ENCODE data around the gene SPTLC3. TPM values are rescaled to one million over a fixed set of nuclear protein-coding genes. Genes with fewer than 3 reads are reported as not detected.
A peak's percentile ranks its signal among the peaks of the same experiment; 100 is the strongest.

The SPTLC3 gene
- total and polyA plus RNA-seq, 2 of the 13 experiments (the other 11 are each of a cell fraction or from before 2014, with no cell fraction given) = 20.5 to 95.6 TPM

DNA sequence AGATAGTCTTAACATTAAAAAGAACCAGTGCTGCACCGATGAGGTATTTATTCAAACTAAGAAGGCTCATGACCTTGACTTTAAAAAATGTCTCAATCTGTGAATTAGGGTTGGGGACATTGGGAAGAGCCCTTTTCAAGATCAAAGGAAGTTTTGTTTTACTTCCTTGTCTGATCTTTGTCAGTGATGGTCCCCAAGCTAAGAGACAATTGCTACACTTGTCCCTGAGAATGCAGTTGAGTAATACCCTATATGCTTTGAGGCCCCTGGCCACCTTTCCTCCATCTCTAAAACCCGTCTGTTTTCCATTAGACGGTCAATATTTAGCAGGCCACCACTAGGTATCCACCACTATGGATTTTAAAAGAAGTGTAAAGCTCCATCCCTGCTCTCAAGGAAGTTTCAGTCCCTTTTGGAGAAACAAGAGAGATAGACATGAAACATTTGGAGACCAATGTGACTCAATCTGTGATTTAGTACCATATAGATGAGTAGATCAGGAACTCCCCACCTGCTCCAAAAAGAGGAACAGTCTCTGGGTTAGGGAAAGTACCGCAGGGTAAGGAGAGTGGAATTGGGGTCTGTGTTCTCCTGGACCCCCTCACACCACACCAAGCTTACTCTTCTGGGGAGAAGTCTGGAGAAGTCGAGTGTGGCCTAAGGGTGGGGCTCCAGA lies 113.2 kb downstream of the SPTLC3 start (continued):
- TF ChIP-seq, protein P1, sequence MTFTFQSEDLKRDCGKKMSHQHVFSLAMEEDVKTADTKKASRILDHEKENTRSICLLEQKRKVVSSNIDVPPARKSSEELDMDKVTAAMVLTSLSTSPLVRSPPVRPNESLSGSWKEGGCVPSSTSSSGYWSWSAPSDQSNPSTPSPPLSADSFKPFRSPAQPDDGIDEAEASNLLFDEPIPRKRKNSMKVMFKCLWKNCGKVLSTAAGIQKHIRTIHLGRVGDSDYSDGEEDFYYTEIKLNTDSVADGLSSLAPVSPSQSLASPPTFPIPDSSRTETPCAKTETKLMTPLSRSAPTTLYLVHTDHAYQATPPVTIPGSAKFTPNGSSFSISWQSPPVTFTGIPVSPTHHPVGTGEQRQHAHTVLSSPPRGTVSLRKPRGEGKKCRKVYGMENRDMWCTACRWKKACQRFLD (CRISPR knock-in tag; IDR thresholded peaks at IDR 0.05; ENCODE audit: borderline replicate concordance) = no peak
- peak; percentile 32; the same call in 1 of the 2 replicates for TF ChIP-seq ELF1 (CRISPR knock-in tag; IDR thresholded peaks at IDR 0.05)
- TF ChIP-seq GATA4 (IDR thresholded peaks at IDR 0.05; ENCODE audit: borderline replicate concordance, low read depth) = peak; percentile 69; the same call in 1 of the 2 replicates
- TF ChIP-seq RAD21 (CRISPR knock-in tag; IDR thresholded peaks at IDR 0.05) = no peak
- TF ChIP-seq, protein P2, sequence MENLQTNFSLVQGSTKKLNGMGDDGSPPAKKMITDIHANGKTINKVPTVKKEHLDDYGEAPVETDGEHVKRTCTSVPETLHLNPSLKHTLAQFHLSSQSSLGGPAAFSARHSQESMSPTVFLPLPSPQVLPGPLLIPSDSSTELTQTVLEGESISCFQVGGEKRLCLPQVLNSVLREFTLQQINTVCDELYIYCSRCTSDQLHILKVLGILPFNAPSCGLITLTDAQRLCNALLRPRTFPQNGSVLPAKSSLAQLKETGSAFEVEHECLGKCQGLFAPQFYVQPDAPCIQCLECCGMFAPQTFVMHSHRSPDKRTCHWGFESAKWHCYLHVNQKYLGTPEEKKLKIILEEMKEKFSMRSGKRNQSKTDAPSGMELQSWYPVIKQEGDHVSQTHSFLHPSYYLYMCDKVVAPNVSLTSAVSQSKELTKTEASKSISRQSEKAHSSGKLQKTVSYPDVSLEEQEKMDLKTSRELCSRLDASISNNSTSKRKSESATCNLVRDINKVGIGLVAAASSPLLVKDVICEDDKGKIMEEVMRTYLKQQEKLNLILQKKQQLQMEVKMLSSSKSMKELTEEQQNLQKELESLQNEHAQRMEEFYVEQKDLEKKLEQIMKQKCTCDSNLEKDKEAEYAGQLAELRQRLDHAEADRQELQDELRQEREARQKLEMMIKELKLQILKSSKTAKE (CRISPR knock-in tag; IDR thresholded peaks at IDR 0.05; ENCODE audit: borderline replicate concordance) = no peak
- no peak for TF ChIP-seq ZNF33B (CRISPR knock-in tag; IDR thresholded peaks at IDR 0.05)
- TF ChIP-seq ZNF790 (CRISPR knock-in tag; IDR thresholded peaks at IDR 0.05; ENCODE audit: borderline replicate concordance) = 0 out of 2 replicates have a peak, but pooled peaks have one; percentile 43
- peak; percentile 86 for TF ChIP-seq SMAD3 (CRISPR knock-in tag; IDR thresholded peaks at IDR 0.05)
- TF ChIP-seq, protein P3, sequence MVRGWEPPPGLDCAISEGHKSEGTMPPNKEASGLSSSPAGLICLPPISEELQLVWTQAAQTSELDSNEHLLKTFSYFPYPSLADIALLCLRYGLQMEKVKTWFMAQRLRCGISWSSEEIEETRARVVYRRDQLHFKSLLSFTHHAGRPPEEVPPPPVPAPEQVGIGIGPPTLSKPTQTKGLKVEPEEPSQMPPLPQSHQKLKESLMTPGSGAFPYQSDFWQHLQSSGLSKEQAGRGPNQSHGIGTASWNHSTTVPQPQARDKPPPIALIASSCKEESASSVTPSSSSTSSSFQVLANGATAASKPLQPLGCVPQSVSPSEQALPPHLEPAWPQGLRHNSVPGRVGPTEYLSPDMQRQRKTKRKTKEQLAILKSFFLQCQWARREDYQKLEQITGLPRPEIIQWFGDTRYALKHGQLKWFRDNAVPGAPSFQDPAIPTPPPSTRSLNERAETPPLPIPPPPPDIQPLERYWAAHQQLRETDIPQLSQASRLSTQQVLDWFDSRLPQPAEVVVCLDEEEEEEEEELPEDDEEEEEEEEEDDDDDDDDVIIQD (CRISPR knock-in tag; IDR thresholded peaks at IDR 0.05; ENCODE audit: low read depth) = no peak
- TF ChIP-seq ZNF430 (CRISPR knock-in tag; IDR thresholded peaks at IDR 0.05) = no peak
- peak; percentile 50; the same call in 1 of the 2 replicates for TF ChIP-seq ZBTB7B (CRISPR knock-in tag; IDR thresholded peaks at IDR 0.05)
- TF ChIP-seq SAP130 (CRISPR knock-in tag; IDR thresholded peaks at IDR 0.05; ENCODE audit: low read depth) = 0 out of 2 replicates have a peak, but pooled peaks have one; percentile 17
- TF ChIP-seq XRCC5 (optimal IDR thresholded peaks at IDR 0.05; ENCODE audit: low read length) = peak; percentile 19
- TF ChIP-seq ZNF101 (CRISPR knock-in tag; IDR thresholded peaks at IDR 0.05; ENCODE audit: borderline replicate concordance, low read depth) = no peak
- no peak for TF ChIP-seq ZNF556 (CRISPR knock-in tag; IDR thresholded peaks at IDR 0.05; ENCODE audit: borderline replicate concordance)
- TF ChIP-seq, protein P4, sequence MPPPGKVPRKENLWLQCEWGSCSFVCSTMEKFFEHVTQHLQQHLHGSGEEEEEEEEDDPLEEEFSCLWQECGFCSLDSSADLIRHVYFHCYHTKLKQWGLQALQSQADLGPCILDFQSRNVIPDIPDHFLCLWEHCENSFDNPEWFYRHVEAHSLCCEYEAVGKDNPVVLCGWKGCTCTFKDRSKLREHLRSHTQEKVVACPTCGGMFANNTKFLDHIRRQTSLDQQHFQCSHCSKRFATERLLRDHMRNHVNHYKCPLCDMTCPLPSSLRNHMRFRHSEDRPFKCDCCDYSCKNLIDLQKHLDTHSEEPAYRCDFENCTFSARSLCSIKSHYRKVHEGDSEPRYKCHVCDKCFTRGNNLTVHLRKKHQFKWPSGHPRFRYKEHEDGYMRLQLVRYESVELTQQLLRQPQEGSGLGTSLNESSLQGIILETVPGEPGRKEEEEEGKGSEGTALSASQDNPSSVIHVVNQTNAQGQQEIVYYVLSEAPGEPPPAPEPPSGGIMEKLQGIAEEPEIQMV (CRISPR knock-in tag; IDR thresholded peaks at IDR 0.05; ENCODE audit: low read depth) = no peak
- TF ChIP-seq, protein P5, sequence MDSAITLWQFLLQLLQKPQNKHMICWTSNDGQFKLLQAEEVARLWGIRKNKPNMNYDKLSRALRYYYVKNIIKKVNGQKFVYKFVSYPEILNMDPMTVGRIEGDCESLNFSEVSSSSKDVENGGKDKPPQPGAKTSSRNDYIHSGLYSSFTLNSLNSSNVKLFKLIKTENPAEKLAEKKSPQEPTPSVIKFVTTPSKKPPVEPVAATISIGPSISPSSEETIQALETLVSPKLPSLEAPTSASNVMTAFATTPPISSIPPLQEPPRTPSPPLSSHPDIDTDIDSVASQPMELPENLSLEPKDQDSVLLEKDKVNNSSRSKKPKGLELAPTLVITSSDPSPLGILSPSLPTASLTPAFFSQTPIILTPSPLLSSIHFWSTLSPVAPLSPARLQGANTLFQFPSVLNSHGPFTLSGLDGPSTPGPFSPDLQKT (CRISPR knock-in tag; IDR thresholded peaks at IDR 0.05; ENCODE audit: borderline replicate concordance) = no peak
- no peak for TF ChIP-seq MEIS2 (CRISPR knock-in tag; IDR thresholded peaks at IDR 0.05)
- TF ChIP-seq, protein P6, sequence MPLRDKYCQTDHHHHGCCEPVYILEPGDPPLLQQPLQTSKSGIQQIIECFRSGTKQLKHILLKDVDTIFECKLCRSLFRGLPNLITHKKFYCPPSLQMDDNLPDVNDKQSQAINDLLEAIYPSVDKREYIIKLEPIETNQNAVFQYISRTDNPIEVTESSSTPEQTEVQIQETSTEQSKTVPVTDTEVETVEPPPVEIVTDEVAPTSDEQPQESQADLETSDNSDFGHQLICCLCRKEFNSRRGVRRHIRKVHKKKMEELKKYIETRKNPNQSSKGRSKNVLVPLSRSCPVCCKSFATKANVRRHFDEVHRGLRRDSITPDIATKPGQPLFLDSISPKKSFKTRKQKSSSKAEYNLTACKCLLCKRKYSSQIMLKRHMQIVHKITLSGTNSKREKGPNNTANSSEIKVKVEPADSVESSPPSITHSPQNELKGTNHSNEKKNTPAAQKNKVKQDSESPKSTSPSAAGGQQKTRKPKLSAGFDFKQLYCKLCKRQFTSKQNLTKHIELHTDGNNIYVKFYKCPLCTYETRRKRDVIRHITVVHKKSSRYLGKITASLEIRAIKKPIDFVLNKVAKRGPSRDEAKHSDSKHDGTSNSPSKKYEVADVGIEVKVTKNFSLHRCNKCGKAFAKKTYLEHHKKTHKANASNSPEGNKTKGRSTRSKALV (CRISPR knock-in tag; IDR thresholded peaks at IDR 0.05) = no peak
- TF ChIP-seq ZNF543 (CRISPR knock-in tag; IDR thresholded peaks at IDR 0.05) = no peak
